ENCODE measurements around the gene SMPD2.

Gene SMPD2

GRCh38 chr6:109434456-109434855, 6.1 kb upstream of the SMPD2 start:
- peak; percentile 62 for DNase-seq (ENCODE audit: low read depth)
- TF ChIP-seq CTCF (conservative IDR thresholded peaks at IDR 0.05; ENCODE audit: control insufficient read depth, insufficient read depth, low read depth, low read length), result no peak

GRCh38 chr6:109436041-109436440, 4.5 kb upstream of the SMPD2 start:
- no peak overlapping the region for H3K4me3 ChIP-seq (ENCODE audit: control insufficient read depth, low read depth, low read length)
- no peak for DNase-seq (ENCODE audit: low read depth)
- no peak for TF ChIP-seq CTCF (conservative IDR thresholded peaks at IDR 0.05; ENCODE audit: control insufficient read depth, insufficient read depth, low read depth, low read length)

More at GRCh38 chr6:109434456-109434855, 6.1 kb upstream of the SMPD2 start:
- H3K4me3 ChIP-seq (ENCODE audit: control insufficient read depth, low read depth, low read length), result no peak overlapping the region

GRCh38 chr6:109441069-109441816, 719 bp downstream of the SMPD2 start:
- DNase-seq (ENCODE audit: low read depth), result peak; percentile 31
- TF ChIP-seq CTCF (conservative IDR thresholded peaks at IDR 0.05; ENCODE audit: control insufficient read depth, insufficient read depth, low read depth, low read length), result peak; percentile 5
- peak overlapping the region; percentile 79 for H3K4me3 ChIP-seq (ENCODE audit: control insufficient read depth, low read depth, low read length)

- TF ChIP-seq CTCF (conservative IDR thresholded peaks at IDR 0.05; ENCODE audit: control insufficient read depth, insufficient read depth, low read depth, low read length), result no peak
- H3K4me3 ChIP-seq (ENCODE audit: control insufficient read depth, low read depth, low read length), result no peak overlapping the region
- DNase-seq (ENCODE audit: low read depth), result no peak
These were observed 1.9 kb downstream of the SMPD2 start for GRCh38 chr6:109442393-109442924.

GRCh38 chr6:109443425-109443950, 3.0 kb downstream of the SMPD2 start:
- no peak overlapping the region for H3K4me3 ChIP-seq (ENCODE audit: control insufficient read depth, low read depth, low read length)
- DNase-seq (ENCODE audit: low read depth), result no peak
- TF ChIP-seq CTCF (conservative IDR thresholded peaks at IDR 0.05; ENCODE audit: control insufficient read depth, insufficient read depth, low read depth, low read length), result no peak

- DNase-seq (ENCODE audit: low read depth), result no peak
- H3K4me3 ChIP-seq (ENCODE audit: control insufficient read depth, low read depth, low read length), result no peak overlapping the region
- peak; percentile 16 for TF ChIP-seq CTCF (conservative IDR thresholded peaks at IDR 0.05; ENCODE audit: control insufficient read depth, insufficient read depth, low read depth, low read length)
These were observed 4.9 kb downstream of the SMPD2 start for GRCh38 chr6:109445382-109445781.

Data from fibroblast of mammary gland (primary cell).